ENCODE results near the gene PLB1.

GRCh38 chr2:28604284-28604843 lies 108.5 kb downstream of the PLB1 start:
- TF ChIP-seq, protein P1, sequence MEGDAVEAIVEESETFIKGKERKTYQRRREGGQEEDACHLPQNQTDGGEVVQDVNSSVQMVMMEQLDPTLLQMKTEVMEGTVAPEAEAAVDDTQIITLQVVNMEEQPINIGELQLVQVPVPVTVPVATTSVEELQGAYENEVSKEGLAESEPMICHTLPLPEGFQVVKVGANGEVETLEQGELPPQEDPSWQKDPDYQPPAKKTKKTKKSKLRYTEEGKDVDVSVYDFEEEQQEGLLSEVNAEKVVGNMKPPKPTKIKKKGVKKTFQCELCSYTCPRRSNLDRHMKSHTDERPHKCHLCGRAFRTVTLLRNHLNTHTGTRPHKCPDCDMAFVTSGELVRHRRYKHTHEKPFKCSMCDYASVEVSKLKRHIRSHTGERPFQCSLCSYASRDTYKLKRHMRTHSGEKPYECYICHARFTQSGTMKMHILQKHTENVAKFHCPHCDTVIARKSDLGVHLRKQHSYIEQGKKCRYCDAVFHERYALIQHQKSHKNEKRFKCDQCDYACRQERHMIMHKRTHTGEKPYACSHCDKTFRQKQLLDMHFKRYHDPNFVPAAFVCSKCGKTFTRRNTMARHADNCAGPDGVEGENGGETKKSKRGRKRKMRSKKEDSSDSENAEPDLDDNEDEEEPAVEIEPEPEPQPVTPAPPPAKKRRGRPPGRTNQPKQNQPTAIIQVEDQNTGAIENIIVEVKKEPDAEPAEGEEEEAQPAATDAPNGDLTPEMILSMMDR (IDR thresholded peaks at IDR 0.05) = no peak
- TF ChIP-seq POLR2A (IDR thresholded peaks at IDR 0.05) = no peak
